Omental fat pad (tissue), 4 donors: ENCODE results near the gene NEK6. TPM values are rescaled to one million over a fixed set of nuclear protein-coding genes. Genes with fewer than 3 reads are reported as not detected.

Experiments
- ATAC-seq: fragments of 150-250 bp; one replicate; pipeline ENCODE4 v1.9.1; 2016; ENCODE audit warnings: mild to moderate bottlenecking, moderate library complexity; ENCODE audit not compliant: low FRiP score
- DNase-seq: peaks from one replicate; pipeline ENCODE4 v3.0.0-alpha.2; 2019; ENCODE audit warnings: low spot score
- CTCF ChIP-seq, 3 donors: fragments of 450-650 bp; IDR thresholded peaks; one replicate each; pipeline ENCODE4 v1.5.1; 2016 to 2017; ENCODE audit warnings: antibody characterized with exemption in 3 of 3, mild to moderate bottlenecking in 3 of 3, moderate library complexity in 2 of 3
- total RNA-seq, 4 donors: library from RNA; depleted of rRNA; stranded (reverse); fragments of >200 nt; gene quantifications; one replicate each; pipeline ENCODE4 v1.1.0, GENCODE V29; 2016

The NEK6 gene
- total RNA-seq = 10 to 100 TPM; 11.8 to 52.1 (median 29.0) TPM

GRCh38 chr9:124257844-124258606, at the start of gene NEK6:
NEK6 (plus strand) TSS chr9:124257949; CDS start chr9:124301965, 44,016 bp downstream.
- ATAC-seq (peak; percentile 57), DNase-seq (peak; percentile 49)
- no peak for TF ChIP-seq CTCF (IDR thresholded peaks at IDR 0.05)

- no peak for DNase-seq
- TF ChIP-seq CTCF (IDR thresholded peaks at IDR 0.05) = no peak
- ATAC-seq = no peak
Measured at GRCh38 chr9:124208571-124208970, 49.2 kb upstream of the NEK6 start.

GRCh38 chr9:124209279-124209678, 48.5 kb upstream of the NEK6 start:
- ATAC-seq (no peak), DNase-seq (no peak)
- TF ChIP-seq CTCF (IDR thresholded peaks at IDR 0.05) = no peak

GRCh38 chr9:124209774-124210173, 48.0 kb upstream of the NEK6 start:
- ATAC-seq (no peak), DNase-seq (no peak)
- TF ChIP-seq CTCF (IDR thresholded peaks at IDR 0.05) = no peak

DNA sequence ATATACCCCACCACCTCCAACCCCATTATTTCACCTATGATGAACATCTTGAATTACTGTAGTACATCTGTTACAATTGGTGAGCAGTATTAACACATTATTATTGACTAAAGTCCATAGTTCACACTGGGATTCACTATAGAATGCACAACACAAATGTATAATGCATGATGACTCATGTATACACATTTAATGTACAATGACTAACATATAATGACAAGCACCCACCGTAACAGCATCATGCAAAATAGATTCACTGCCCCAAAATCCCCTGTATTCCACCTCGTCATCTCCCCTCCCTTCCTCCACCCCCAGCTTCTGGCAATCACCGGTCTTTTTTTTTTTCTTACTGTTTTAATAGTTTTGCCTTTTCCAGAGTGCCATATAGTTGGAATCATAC, 47.1 kb upstream of the NEK6 start:
- DNase-seq (no peak), ATAC-seq (no peak)
- TF ChIP-seq CTCF (IDR thresholded peaks at IDR 0.05) = no peak

- ATAC-seq = no peak
- DNase-seq = peak; percentile 11
- no peak for TF ChIP-seq CTCF (IDR thresholded peaks at IDR 0.05)
Measured at GRCh38 chr9:124212381-124213050, 45.2 kb upstream of the NEK6 start.

DNA sequence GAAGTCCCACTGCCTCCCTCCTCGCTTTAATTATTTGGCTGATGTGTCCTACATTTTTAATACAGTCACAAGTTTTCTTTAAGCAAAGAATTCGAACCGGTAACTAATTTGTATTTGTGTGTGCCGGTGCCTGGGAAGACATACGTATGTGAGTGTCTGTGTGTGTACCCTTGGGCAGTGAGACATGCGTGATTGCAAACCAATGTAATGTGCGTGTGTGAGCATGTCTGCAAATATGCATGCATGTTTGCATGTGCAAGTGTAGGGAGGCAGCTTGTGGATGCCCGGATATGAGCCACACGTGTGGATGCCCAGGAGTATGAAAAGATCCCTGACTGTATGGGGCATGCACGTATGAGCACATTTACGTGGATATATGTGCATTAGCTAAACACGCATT, 44.4 kb upstream of the NEK6 start:
- no peak for ATAC-seq
- peak; percentile 6 for DNase-seq
- TF ChIP-seq CTCF (IDR thresholded peaks at IDR 0.05) = no peak
